MM.1S (cell line): ENCODE measurements around the gene COL27A1.

Experiments used
- CTCF ChIP-seq: fragments of 300-600 bp; sonication (generic); IDR thresholded peaks from 2 replicates; pipeline ENCODE4 v1.5.1; 2016; ENCODE audit warnings: antibody characterized with exemption, low read length, mixed read lengths
- EZH2 ChIP-seq: fragments of 300-600 bp; sonication (generic); optimal IDR thresholded peaks from 2 replicates; pipeline ENCODE3; 2017; ENCODE audit warnings: low read depth, mild to moderate bottlenecking, antibody characterized with exemption, low read length, mixed read lengths

GRCh38 chr9:114156657-114157421 lies 1.5 kb downstream of the COL27A1 start:
- TF ChIP-seq CTCF: no peak
- TF ChIP-seq EZH2: no peak
